MCF 10A (cell line): ENCODE results near the gene PUM2. TPM values are rescaled to one million over a fixed set of nuclear protein-coding genes. Genes with fewer than 3 reads are reported as not detected.

ENCODE experiments used
- BruUV-seq: library from RNA; stranded (reverse); fragments of 400-500 nt; replicated peaks from 2 replicates; lab custom pipeline; 2021; lab: Mats Ljungman, UMichigan
- CTCF ChIA-PET: fragments of 300-600 bp; sonication (Branson Sonifier 250); formaldehyde crosslinking; extraction: SDS; loops from one replicate; lab custom pipeline; 2021; ENCODE audit warnings: antibody characterized with exemption, inconsistent platforms; lab: Yijun Ruan, JAX
- POLR2A ChIA-PET: fragments of 300-600, 350-650 bp; sonication (Branson Sonifier 250); formaldehyde crosslinking; extraction: SDS; loops from one replicate; lab custom pipeline; 2020; ENCODE audit warnings: antibody characterized with exemption, inconsistent platforms; lab: Yijun Ruan, JAX
- DNase-seq: peaks from one replicate; pipeline ENCODE4 v3.0.0-alpha.2; 2018; ENCODE audit not compliant: unreplicated experiment
- H3K27ac Mint-ChIP-seq: one replicate; pipeline ENCODE4 v1.8.0; 2022; ENCODE audit warnings: mild to moderate bottlenecking, low read depth, mixed read lengths; ENCODE audit not compliant: unreplicated experiment
- H3K27me3 Mint-ChIP-seq: one replicate; pipeline ENCODE4 v1.8.0; 2022; ENCODE audit warnings: mixed read lengths; ENCODE audit not compliant: insufficient read depth, unreplicated experiment
- H3K36me3 Mint-ChIP-seq: one replicate; pipeline ENCODE4 v1.8.0; 2022; ENCODE audit warnings: mild to moderate bottlenecking, moderate library complexity, mixed read lengths; ENCODE audit not compliant: insufficient read depth, unreplicated experiment
- H3K4me1 Mint-ChIP-seq: one replicate; pipeline ENCODE4 v1.8.0; 2022; ENCODE audit warnings: mixed read lengths; ENCODE audit not compliant: insufficient read depth, unreplicated experiment
- H3K4me3 Mint-ChIP-seq: one replicate; pipeline ENCODE4 v1.8.0; 2022; ENCODE audit warnings: mild to moderate bottlenecking, moderate library complexity, mixed read lengths; ENCODE audit not compliant: unreplicated experiment
- H3K9me3 Mint-ChIP-seq: one replicate; pipeline ENCODE4 v1.8.0; 2022; ENCODE audit warnings: mixed read lengths; ENCODE audit not compliant: unreplicated experiment
- intact Hi-C: fragments of 100-400 bp; cut with micrococcal nuclease; formaldehyde crosslinking; loops from 2 replicates; pipeline ENCODE4 v1.14.1; 2022
- total RNA-seq: library from RNA; stranded (reverse); gene quantifications from 2 replicates; pipeline ENCODE4 v1.2.3, GENCODE V29; 2022
- TF ChIP-seq, protein P1 (sequence below): fragments of 200-600 bp; IDR thresholded peaks from one replicate; pipeline ENCODE4 v1.8.0; 2022; ENCODE audit warnings: antibody characterized with exemption, mild to moderate bottlenecking; ENCODE audit not compliant: unreplicated experiment

The PUM2 gene
- total RNA-seq, 1 experiment from 2014 or later: 86.7 TPM

DNA sequence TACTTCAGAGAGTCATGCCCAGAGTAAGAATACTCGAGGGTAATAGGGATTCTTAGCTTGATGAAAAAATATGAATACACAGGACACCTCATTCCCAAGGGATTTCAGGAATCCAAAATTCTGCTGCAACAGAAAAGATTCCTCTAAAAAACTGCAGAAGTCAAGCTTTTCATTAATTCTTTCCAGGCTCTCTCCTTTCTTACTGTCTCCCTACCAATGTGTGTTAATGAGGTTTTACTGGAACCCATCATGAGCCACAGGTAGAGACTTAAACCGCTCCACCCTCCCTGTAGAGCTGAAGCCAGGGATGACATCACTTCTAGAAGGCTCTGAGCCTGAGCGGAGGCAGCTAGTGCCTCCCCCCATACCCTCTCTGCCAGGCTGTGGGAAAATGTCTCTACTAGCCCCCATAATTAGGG is 129.1 kb downstream of the PUM2 start:
- H3K9me3 Mint-ChIP-seq: no peaks in the 10 kb centered on the region
- BruUV-seq: no TSS peak
- TF ChIP-seq, protein P1, sequence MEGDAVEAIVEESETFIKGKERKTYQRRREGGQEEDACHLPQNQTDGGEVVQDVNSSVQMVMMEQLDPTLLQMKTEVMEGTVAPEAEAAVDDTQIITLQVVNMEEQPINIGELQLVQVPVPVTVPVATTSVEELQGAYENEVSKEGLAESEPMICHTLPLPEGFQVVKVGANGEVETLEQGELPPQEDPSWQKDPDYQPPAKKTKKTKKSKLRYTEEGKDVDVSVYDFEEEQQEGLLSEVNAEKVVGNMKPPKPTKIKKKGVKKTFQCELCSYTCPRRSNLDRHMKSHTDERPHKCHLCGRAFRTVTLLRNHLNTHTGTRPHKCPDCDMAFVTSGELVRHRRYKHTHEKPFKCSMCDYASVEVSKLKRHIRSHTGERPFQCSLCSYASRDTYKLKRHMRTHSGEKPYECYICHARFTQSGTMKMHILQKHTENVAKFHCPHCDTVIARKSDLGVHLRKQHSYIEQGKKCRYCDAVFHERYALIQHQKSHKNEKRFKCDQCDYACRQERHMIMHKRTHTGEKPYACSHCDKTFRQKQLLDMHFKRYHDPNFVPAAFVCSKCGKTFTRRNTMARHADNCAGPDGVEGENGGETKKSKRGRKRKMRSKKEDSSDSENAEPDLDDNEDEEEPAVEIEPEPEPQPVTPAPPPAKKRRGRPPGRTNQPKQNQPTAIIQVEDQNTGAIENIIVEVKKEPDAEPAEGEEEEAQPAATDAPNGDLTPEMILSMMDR: no peak
- no peak for DNase-seq
- peak overlapping the region; percentile 75 for H3K4me3 Mint-ChIP-seq
- peaks cover 45% of the 10 kb centered on the region for H3K4me1 Mint-ChIP-seq
- CTCF ChIA-PET: interaction anchor here (0.6 to 8.4 kb wide), 11 partner anchors 10 to 206 kb away, joined by 3 to 140 read pairs (median 7); no protein-coding TSS in a partner anchor
- intact Hi-C loops: loop anchor here (1.0 kb wide), 1 partner anchor 80 kb away; no protein-coding TSS in a partner anchor
- peak overlapping the region; percentile 85 for H3K27ac Mint-ChIP-seq
- POLR2A ChIA-PET: interaction anchor here (0.7 to 8.2 kb wide), 13 partner anchors 11 to 232 kb away, joined by 3 to 222 read pairs (median 6); partner anchors contain the start of genes LAPTM4A and WDR35
- H3K36me3 Mint-ChIP-seq: peaks cover 4% of the 10 kb centered on the region
- H3K27me3 Mint-ChIP-seq: no peaks in the 10 kb centered on the region

DNA sequence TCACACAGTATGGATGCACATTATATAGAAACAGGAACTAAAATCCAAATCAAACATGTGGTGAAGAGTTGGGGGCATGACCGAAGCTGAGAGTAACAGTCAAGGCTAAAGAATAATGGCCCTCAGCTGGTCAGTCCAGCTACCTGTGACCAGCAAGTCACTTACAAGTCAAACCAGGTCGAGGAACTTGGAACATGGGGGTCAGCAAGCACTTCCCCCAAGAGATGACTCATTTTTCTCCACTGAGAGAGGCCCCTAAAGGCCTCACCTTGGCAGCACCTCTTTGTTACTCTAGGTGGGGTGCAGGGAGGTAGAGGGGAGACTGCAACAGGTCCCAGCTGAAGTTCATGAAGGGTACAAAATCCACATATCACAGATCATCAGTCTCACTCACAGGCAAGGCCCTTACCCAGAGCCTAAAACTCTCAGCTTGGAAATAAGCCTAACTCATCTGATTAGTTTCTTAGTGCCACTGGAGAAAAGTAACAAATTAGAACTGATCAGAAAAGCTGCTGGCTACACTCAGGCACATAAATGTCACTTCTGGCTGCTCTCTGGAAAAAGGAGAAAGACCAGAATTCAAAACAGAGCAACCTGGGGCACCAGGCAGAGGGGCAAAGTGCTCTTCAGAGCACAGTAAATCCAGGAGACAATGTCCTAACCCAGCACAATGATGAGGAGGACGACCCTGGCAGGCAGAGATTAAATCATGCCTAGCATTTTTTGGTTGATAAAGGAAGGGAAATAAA is 129.7 kb downstream of the PUM2 start:
- POLR2A ChIA-PET: interaction anchor here (0.7 to 8.2 kb wide), 12 partner anchors 10 to 170 kb away, joined by 3 to 222 read pairs (median 8); partner anchors contain the start of gene LAPTM4A
- H3K4me3 Mint-ChIP-seq: peak overlapping the region; percentile 75

DNA sequence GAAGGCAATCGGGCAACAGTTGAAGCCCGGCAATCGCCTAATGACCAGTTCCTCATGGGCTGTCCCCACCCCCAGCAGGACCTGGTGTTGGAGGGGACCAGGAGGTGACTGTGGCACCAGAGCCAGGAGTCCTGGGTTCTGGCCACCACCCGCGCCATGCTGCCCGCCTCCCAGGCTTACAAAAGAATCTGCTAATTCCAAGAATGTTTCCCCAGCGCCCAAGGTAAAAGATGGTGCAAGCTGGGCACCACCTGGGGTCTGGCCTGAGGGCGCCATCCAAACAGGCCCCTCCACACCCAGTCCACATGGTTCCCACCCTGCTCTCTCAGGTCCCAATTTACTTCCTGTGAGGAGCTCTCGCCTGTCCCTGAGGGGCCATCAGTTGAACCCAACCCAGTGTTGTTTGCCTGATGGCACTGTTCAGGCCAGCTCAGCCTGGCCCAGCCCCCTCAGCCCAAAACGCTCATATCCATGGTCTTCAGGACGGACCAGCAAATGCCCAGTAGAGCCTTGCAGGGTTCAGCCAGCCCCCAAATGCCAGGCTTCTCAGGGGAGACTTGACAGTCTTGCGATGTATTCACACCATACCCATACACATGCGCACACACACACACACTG is 130.8 kb downstream of the PUM2 start:
- H3K9me3 Mint-ChIP-seq: no peaks in the 10 kb centered on the region
- peaks cover 55% of the 10 kb centered on the region for H3K4me1 Mint-ChIP-seq
- no TSS peak for BruUV-seq
- no peaks in the 10 kb centered on the region for H3K27me3 Mint-ChIP-seq
- POLR2A ChIA-PET: interaction anchor here (1.2 to 8.2 kb wide), 6 partner anchors 9 to 168 kb away, joined by 3 to 222 read pairs (median 28); partner anchors contain the start of gene LAPTM4A
- peak overlapping the region; percentile 37 for H3K27ac Mint-ChIP-seq
- intact Hi-C loops: no loop called here
- peak overlapping the region; percentile 27 for H3K4me3 Mint-ChIP-seq
- DNase-seq: no peak
- CTCF ChIA-PET: interaction anchor here (0.6 to 8.4 kb wide), 9 partner anchors 12 to 130 kb away, joined by 3 to 140 read pairs (median 4); no protein-coding TSS in a partner anchor
- TF ChIP-seq, protein P1: no peak
- peaks cover 7% of the 10 kb centered on the region for H3K36me3 Mint-ChIP-seq

More for the DNA sequence above, 129.7 kb downstream of the PUM2 start:
- DNase-seq: no peak
- H3K4me1 Mint-ChIP-seq: peaks cover 46% of the 10 kb centered on the region
- H3K9me3 Mint-ChIP-seq: no peaks in the 10 kb centered on the region
- CTCF ChIA-PET: interaction anchor here (0.6 to 8.4 kb wide), 14 partner anchors 11 to 205 kb away, joined by 3 to 140 read pairs (median 5); no protein-coding TSS in a partner anchor
- BruUV-seq: no TSS peak
- H3K36me3 Mint-ChIP-seq: peaks cover 4% of the 10 kb centered on the region
- peak overlapping the region; percentile 85 for H3K27ac Mint-ChIP-seq
- TF ChIP-seq, protein P1: no peak
- intact Hi-C loops: loop anchor here (1.0 kb wide), 1 partner anchor 80 kb away; no protein-coding TSS in a partner anchor
- no peaks in the 10 kb centered on the region for H3K27me3 Mint-ChIP-seq
